Measurements from ENCODE around the gene HMCES.

Gene HMCES

DNA sequence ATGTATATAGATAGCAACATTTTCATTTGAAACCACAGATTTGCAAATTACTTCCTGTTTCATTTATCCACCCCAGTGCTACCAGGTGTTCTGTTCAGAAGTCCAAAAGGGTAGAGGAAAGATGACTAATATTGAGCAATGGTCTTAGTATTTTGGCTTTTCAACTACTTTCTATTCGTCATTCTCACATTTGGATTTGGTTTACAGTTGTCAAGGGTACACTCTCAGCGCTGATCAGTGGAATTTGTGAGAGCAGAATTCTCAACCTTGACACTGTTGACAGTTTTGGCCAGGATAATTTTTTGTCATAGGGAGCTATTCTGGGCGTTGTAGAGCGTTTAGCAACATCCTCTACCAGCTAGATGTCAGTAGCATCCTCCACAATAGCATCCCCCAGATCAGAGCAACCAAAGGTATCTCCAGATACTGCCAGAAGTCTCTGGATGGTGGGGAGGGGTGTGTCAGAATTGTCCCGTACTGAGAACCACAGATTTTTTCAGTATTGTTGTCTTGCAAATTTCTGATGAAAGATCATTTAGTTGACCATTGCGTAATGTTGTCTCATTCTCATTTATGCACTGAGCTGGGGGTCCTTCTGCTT is 4.2 kb downstream of the HMCES start:
- no peak overlapping the region for H3K27ac Mint-ChIP-seq
- DNase-seq = no peak
- H3K27me3 Mint-ChIP-seq (ENCODE audit: low read depth, poor library complexity) = peaks cover 1% of the 10 kb centered on the region
- H3K4me1 Mint-ChIP-seq = peaks cover 30% of the 10 kb centered on the region
- H3K36me3 Mint-ChIP-seq (ENCODE audit: low read depth) = peaks cover 50% of the 10 kb centered on the region
- no peak overlapping the region for H3K4me3 Mint-ChIP-seq
- TF ChIP-seq, protein P1, sequence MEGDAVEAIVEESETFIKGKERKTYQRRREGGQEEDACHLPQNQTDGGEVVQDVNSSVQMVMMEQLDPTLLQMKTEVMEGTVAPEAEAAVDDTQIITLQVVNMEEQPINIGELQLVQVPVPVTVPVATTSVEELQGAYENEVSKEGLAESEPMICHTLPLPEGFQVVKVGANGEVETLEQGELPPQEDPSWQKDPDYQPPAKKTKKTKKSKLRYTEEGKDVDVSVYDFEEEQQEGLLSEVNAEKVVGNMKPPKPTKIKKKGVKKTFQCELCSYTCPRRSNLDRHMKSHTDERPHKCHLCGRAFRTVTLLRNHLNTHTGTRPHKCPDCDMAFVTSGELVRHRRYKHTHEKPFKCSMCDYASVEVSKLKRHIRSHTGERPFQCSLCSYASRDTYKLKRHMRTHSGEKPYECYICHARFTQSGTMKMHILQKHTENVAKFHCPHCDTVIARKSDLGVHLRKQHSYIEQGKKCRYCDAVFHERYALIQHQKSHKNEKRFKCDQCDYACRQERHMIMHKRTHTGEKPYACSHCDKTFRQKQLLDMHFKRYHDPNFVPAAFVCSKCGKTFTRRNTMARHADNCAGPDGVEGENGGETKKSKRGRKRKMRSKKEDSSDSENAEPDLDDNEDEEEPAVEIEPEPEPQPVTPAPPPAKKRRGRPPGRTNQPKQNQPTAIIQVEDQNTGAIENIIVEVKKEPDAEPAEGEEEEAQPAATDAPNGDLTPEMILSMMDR (IDR thresholded peaks at IDR 0.05) = no peak
- H3K9me3 Mint-ChIP-seq = no peaks in the 10 kb centered on the region

DNA sequence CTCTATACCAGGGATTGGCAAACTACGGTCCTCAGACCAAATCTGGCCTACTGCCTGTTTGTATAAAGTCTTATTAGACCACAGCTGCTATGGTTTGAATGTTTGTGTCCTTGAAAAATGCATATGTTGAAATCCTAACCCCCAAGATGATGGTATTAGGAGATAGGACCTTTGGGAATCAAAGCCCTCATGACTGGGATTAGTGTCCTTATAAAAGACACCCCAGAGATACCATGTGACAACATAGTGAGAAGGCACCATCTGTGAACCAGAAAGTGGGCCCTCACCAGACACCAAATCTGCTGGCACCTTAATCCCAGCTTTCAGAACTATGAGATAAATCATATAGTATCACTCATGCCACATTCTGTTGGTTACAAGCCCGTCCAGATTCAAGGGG is 7.4 kb downstream of the HMCES start:
- TF ChIP-seq, protein P1 (IDR thresholded peaks at IDR 0.05) = no peak
- Mint-ChIP-seq H3K4me3 (no peak overlapping the region), H3K36me3 (ENCODE audit: low read depth) (peaks cover 63% of the 10 kb centered on the region), H3K9me3 (no peaks in the 10 kb centered on the region), H3K27ac (no peak overlapping the region), H3K4me1 (peaks cover 6% of the 10 kb centered on the region), H3K27me3 (ENCODE audit: low read depth, poor library complexity) (no peaks in the 10 kb centered on the region)
- DNase-seq = no peak

DNA sequence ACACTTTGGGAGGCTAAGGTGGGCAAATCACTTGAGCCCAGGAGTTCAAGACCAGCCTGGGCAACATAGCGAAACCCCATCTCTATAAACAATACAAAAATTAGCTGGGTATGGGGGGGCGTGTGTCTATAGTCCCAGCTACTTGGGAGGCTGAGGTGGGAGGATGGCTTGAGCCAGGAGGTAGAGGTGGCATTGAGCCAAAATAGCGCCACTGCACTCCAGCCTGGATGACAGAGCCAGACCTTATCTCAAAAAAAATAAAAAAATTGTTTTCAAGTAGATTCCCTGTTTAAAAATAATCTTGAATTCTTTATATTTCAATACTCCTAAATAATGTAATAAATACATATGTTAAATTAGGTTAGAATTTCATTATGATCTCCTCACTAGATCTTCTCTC is 9.8 kb downstream of the HMCES start:
- Mint-ChIP-seq H3K36me3 (ENCODE audit: low read depth) (peaks cover 66% of the 10 kb centered on the region), H3K27ac (no peak overlapping the region), H3K27me3 (ENCODE audit: low read depth, poor library complexity) (no peaks in the 10 kb centered on the region), H3K9me3 (no peaks in the 10 kb centered on the region), H3K4me3 (no peak overlapping the region), H3K4me1 (no peaks in the 10 kb centered on the region)
- TF ChIP-seq, protein P1 (IDR thresholded peaks at IDR 0.05) = no peak
- DNase-seq = no peak

DNA sequence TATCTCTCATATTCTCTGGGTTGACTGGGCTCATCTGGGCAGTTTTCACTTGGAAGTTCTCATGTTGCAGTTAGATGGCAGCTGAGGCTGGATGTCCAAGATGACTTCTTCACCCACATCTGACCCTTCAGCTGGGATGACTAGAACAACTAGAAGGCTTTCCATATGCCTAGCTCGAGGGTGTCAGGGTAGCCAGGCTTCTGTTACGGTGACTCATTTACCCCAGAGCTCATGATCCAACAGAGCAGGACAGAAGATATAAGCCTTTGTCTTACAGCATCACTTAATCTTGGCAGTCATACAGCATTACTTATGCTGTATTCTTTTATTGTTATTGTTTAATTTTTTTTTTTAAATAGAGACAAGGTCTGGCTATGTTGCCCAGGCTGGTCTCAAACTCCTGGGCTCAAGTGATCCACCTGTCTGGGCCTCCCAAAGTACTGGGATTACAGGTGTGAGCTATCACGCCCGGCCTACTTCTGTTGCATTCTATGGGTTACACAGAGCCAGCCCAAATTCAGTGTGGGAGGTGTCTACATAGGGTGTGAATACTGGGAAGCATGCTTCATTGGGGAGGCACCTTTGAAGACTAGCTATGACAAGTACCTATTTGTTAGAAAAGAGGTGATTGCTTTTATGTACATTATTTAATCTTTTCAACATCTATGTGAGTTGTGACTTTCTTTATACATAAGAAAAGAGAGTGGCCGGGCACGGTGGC is 10.7 kb downstream of the HMCES start:
- Mint-ChIP-seq H3K4me1 (no peaks in the 10 kb centered on the region), H3K27me3 (ENCODE audit: low read depth, poor library complexity) (no peaks in the 10 kb centered on the region), H3K27ac (peak overlapping the region; percentile 69), H3K9me3 (no peaks in the 10 kb centered on the region), H3K4me3 (no peak overlapping the region), H3K36me3 (ENCODE audit: low read depth) (peaks cover 68% of the 10 kb centered on the region)
- TF ChIP-seq, protein P1 (IDR thresholded peaks at IDR 0.05) = no peak
- DNase-seq = no peak

DNA sequence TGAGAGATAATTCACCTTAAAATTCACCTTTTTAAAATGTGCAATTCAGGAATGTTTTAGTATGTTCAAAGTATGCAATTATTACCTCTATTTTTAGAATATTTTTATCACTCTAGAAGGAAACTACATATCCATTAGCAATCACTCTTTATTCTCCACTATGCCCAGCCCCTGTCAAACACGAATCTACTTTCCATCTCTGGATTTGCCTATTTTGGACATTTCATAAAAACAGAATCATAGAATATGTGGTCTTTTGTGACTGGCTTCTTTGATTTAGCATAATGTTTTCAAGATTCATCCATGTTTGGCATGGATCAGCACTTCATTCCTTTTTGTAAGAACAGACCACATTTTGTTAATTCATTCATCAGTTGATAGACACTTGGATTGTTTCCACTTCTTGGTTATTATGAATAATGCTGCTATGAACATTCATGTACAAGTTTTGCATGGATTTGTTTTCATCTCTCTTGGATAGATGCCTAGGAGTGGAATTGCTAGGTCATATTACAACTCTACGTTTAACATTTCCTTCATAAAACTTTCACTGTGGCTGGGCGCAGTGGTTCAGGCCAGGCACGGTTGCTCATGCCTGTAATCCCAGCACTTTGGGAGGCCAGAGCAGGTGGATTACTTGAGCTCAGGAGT is 12.7 kb downstream of the HMCES start:
- DNase-seq = no peak
- H3K4me1 Mint-ChIP-seq = no peaks in the 10 kb centered on the region
- no peak overlapping the region for H3K4me3 Mint-ChIP-seq
- H3K27me3 Mint-ChIP-seq (ENCODE audit: low read depth, poor library complexity) = no peaks in the 10 kb centered on the region
- H3K36me3 Mint-ChIP-seq (ENCODE audit: low read depth) = peaks cover 71% of the 10 kb centered on the region
- TF ChIP-seq, protein P1 (IDR thresholded peaks at IDR 0.05) = no peak
- no peaks in the 10 kb centered on the region for H3K9me3 Mint-ChIP-seq
- no peak overlapping the region for H3K27ac Mint-ChIP-seq
